ENCODE data around the gene GLIS2. TPM values are rescaled to one million over a fixed set of nuclear protein-coding genes. Genes with fewer than 3 reads are reported as not detected.

The GLIS2 gene
- polyA plus RNA-seq, 1 donor from 2014 or later = not detected

DNA sequence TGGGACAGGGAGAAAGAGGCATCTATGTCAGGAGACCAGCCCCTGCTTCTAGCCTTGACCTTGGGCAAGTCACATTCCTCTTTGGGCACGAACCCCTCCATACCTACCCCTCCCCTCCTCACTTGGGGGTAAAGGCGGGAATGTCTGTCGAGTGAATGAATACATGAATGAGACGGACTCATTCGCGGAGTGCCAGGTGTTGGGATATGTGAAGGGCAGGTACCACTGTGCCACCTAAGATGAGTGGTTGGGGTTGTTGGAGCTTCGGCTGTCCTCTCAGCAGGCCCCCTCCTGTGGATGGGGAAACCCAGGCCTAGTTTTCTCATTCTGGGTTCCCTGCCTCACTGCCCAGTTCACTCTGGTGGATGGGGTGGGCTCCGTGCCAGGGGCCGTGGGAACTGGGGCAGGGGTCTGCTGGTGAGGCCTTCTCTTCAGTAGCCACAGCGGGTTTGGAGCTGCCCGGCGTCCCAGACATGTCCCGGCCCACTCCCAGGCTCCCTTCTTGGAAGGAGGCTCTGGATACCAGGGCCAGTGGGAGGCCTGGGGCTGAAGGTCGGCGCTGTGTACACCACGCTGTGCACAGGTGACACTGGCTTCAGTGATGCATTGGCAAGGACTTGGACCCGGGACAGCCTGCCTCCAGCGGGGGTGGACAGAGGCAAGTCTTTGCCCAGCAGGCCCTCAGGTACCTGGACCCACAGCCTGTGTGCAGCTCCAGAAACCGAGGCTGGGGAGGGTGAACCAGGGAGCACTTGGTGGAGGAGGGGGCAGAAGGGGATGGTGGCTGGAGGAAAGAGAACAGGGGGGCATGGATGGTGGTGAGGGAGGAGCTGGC, 5.6 kb downstream of the GLIS2 start:
- Mint-ChIP-seq H3K9me3 (no peaks in the 10 kb centered on the region), H3K27ac (no peak overlapping the region), H3K4me3 (no peak overlapping the region), H3K27me3 (peaks cover 4% of the 10 kb centered on the region), H3K4me1 (peaks cover 8 to 13% (median 9%) of the 10 kb centered on the region in 3 donors), H3K36me3 (no peaks in the 10 kb centered on the region)

DNA sequence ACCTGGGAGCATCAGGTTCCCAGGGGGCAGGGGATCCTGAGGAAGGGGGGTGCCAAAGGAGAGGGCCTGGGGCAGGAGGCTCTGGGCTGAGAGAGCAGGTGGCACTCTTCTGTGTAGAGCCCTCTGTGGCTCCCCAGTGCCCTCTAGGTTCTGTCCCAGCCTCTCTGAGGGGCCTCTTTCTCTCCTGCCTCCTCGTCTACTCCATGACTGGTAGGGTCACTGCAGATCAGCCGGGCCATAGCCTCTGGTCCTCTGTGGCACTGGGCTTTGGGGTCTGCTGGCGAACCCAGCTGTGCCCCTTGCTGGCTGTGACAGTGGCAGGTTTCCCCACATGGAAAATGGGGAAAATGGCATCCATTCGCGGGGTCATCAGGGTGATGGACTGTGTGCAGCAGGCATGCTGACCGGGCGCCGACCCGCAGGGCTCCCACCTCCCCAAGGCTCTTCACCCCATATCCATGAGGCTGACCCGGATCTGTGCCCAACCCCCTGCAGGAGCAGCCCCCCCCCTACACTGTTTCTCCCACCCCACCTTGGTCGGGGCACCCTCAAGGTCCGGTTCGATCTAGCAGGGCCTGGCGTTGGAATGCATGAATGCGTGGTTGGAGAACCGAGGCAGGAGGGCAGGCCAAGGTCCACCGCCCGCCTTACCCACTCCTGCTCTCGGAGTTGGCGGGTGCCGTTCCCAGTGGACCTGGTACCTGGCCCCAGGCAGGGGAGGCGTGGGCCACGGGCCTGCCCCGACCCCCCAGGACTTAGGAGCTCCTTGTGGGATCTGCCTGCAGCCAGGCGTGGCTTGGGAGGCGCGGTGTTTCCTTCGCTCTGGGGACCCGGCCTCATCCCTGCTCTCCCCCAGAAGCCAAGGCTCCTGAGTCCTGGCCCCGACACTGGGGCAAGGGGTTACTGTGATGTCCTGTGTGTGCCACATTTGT, 6.5 kb downstream of the GLIS2 start:
- Mint-ChIP-seq H3K36me3 (no peaks in the 10 kb centered on the region), H3K9me3 (no peaks in the 10 kb centered on the region), H3K4me1 (peaks cover 8 to 13% (median 9%) of the 10 kb centered on the region in 3 donors), H3K27ac (no peak overlapping the region), H3K4me3 (no peak overlapping the region), H3K27me3 (peaks cover 4% of the 10 kb centered on the region)

DNA sequence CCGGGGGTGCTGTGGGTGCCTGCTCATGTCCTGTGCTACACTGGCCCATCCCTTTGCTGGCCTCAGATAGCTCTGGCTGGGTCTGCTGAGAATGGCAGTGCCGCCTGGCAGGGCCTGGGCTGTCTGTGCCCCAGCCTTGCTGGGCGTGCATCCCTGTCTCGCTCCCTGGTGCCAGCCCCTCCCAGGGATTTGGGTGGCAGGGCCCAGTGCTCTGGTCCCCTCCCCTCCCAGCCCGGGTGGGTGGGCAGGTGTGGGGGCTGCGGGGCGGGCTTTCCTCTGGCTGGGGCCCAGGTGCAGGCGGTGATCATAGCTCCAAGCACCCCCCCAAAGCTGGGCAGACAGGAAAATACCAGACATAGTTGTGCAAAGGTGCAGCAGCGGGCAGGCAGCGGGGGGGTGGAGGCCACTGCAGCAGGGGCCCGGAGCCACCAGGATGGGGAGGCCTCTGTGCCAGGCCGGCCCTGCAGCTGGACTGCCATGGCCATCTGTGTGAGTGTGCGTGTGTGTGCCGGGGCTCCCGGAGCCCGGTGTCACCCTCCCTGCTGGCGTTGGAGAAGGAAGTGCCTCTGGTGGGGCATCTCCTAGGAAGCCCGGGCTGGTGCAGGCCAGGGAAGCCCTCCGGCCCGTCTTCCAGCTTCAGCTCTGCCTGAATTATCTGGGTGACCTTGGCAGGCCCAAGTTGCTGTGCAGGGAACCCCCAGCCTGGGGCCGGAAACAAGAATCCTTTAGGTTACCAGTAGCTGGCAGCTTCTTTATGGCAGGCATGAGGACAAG, 7.4 kb downstream of the GLIS2 start:
- H3K27me3 Mint-ChIP-seq = peaks cover 4% of the 10 kb centered on the region
- no peak overlapping the region for H3K27ac Mint-ChIP-seq
- no peak overlapping the region for H3K4me3 Mint-ChIP-seq
- H3K4me1 Mint-ChIP-seq = peaks cover 9 to 13% (median 10%) of the 10 kb centered on the region in 3 donors
- H3K36me3 Mint-ChIP-seq = no peaks in the 10 kb centered on the region
- H3K9me3 Mint-ChIP-seq = no peaks in the 10 kb centered on the region

DNA sequence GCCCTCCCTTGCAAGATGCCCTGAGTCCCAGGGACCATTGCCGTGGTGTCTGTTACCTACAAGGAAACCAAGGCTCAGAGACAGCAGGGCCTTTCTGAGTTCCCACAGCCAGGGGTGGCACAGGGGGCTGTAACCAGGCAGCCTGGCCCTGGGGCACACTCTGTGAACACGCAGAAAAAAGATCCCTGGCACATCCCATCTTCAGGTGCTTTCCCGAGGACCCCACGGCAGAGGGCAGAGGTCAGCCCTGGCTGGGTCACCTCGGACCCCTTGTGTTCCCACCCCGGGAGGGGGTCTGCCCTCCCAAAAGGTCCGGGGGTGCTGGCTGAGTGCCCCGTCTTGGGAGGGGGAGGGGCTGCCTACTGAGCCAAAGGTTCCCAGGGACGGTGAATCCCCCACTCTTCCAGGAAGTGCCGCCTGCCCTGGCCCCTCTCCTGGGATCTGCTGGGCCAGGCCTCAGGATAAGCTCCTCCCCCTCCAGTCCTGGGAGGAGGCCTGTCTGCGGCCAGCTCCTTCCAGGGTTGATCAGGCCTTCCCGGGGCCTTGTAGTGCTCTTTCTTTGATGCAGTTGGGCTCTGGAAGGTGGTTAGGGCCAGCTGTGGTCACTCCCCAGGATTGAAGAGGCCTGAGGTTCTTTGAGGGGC, 8.1 kb downstream of the GLIS2 start:
- no peaks in the 10 kb centered on the region for H3K9me3 Mint-ChIP-seq
- H3K27ac Mint-ChIP-seq = no peak overlapping the region
- peaks cover 5% of the 10 kb centered on the region for H3K27me3 Mint-ChIP-seq
- H3K36me3 Mint-ChIP-seq = no peaks in the 10 kb centered on the region
- H3K4me1 Mint-ChIP-seq = peaks cover 9 to 13% (median 10%) of the 10 kb centered on the region in 3 donors
- no peak overlapping the region for H3K4me3 Mint-ChIP-seq

DNA sequence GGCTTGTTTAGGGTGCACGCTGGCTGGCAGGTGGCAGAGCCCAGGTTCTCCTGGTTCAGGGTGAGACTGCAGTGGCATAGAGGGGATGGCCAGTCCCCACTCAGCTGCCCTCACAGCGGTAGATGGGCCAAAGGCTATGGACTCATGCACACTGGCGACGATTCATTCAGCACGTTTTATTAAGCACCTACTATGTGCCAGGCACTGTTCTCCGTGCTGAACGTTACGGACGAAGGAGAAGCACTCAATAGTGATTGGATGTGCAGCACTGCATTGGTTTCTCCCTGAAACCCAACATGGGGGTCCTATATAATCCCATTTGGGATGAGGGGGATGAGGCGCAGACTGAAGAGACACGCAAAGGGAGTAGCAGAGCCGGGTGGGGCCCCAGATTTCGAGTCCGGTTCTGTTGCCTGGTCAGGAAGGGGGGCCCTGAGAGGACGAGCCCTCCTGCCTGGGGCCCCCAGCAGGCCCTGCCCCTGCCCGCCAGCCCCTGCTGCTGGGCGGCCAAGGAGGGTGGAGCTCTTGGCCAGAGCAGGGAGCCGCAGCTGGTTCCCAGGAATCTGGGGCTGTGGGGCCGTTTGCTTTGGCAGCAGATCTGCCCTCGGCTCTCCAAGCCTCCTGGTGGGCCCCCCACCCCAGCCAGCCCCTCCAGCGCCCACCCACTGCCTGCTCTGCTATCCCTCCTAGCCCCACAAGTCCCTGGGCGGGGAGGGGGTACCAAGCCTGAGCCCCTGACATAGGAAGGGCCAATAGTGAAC, 8.8 kb downstream of the GLIS2 start:
- Mint-ChIP-seq H3K36me3 (no peaks in the 10 kb centered on the region), H3K27ac (no peak overlapping the region), H3K27me3 (peaks cover 4% of the 10 kb centered on the region), H3K4me3 (no peak overlapping the region), H3K9me3 (no peaks in the 10 kb centered on the region), H3K4me1 (peaks cover 6 to 7% (median 7%) of the 10 kb centered on the region in 3 donors)

DNA sequence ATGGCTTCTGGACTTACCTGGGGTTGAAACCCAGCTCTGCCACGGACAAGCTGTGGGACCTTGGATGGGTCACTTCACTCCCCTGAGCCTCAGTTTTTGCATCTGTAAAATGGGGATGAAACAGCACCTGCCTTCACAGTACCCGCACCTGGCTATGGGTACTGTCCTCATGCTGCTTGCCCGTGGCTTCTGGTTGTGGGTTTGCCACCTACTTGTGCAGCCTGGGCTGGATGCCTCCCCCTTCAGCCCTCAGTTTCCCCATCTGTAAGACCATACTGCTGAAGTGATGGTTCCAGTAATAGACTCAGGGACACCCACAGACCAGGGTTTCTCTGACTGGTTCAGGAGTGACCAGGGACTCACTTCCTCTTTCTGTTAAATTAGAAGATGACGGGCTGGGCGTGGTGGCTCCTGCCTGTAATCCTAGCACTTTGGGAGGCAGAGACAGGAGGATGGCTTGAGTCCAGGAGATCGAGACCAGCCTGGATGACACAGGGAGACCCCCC, 9.4 kb downstream of the GLIS2 start:
- Mint-ChIP-seq H3K27me3 (peaks cover 4% of the 10 kb centered on the region), H3K36me3 (no peaks in the 10 kb centered on the region), H3K9me3 (no peaks in the 10 kb centered on the region), H3K4me1 (peaks cover 6 to 7% (median 6%) of the 10 kb centered on the region in 3 donors), H3K4me3 (peak overlapping the region in 2 of 4 donors; percentile 9 to 44), H3K27ac (peak overlapping the region in 1 of 3 donors; percentile 6)

DNA sequence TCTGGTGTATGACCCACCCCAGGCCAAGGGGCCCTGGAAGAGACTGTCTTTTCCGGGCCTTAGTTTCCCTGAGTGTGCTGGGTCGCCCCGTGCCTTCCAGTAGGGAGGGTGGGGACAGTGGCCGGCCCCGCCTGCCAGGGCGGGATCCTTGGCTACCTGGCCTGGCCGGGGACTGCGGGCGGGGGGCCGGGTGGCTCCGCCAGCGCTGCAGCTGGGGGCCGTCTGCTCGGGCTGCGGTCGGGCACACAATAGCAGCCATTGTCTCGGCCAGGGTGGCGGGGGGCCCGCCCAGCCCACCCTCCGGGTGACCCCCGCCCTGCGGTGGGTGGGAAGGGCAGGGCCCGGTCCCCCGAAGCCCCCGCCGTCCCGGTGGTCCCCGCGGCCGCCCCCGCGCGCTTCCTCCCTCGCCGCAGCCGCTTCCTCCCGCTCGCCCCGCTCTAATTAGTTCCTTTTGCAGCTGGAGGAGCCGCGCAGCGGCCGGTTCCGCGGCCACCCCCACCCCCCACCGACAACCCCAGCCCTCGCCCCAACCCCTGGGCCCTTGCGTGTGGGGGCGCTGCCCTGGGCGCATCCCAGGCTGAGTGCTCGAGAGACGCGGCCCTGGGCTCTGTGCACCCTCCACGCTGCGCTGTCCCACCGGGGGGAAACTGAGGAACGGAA, 11.6 kb downstream of the GLIS2 start:
- Mint-ChIP-seq H3K36me3 (no peaks in the 10 kb centered on the region), H3K27ac (no peak overlapping the region), H3K27me3 (peaks cover 4% of the 10 kb centered on the region), H3K9me3 (no peaks in the 10 kb centered on the region), H3K4me3 (peak overlapping the region in 2 of 4 donors; percentile 25 to 80), H3K4me1 (peaks cover 6 to 7% (median 6%) of the 10 kb centered on the region in 3 donors)

DNA sequence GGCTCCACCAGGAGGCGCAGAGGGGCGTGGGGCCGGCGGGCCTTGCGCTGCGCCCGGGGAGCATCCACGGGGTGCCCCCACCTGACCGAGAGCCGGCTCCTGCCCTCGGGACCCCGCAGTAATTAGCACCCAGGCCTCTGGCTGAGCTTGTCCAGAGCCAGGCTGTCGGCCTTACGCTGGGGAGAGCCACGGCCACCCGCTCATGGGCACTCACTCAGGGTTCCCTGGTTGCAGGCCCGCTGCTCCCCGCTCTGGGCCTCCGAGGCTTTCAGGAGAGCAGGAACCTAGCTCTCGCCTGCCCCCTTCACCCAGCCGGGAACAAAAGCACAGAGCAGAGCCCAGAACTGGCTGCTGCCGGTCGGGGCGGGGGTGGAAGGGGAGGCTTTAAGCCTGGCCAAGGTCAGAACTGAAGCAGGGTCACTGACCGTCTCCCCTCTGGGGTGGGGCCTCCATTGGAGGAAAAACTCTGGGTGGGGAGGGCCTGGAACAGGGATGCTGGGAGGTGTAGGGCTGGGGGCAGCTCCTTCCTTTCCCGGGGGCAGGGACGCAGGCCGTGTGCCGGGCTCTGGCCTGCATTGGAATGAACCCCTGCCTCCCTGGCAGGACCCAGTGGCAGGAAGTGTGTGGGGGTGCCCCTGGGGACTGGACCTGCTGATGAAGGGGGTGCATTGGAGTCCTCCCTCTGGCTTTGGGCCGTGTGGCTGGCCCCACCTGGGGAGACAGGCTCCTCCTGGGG, 12.3 kb downstream of the GLIS2 start:
- Mint-ChIP-seq H3K9me3 (no peaks in the 10 kb centered on the region), H3K36me3 (no peaks in the 10 kb centered on the region), H3K27ac (peak overlapping the region in 1 of 3 donors; percentile 14), H3K4me3 (peak overlapping the region in 3 of 4 donors; percentile 25 to 80 (median 80)), H3K4me1 (peaks cover 6 to 7% (median 6%) of the 10 kb centered on the region in 3 donors), H3K27me3 (peaks cover 4% of the 10 kb centered on the region)

DNA sequence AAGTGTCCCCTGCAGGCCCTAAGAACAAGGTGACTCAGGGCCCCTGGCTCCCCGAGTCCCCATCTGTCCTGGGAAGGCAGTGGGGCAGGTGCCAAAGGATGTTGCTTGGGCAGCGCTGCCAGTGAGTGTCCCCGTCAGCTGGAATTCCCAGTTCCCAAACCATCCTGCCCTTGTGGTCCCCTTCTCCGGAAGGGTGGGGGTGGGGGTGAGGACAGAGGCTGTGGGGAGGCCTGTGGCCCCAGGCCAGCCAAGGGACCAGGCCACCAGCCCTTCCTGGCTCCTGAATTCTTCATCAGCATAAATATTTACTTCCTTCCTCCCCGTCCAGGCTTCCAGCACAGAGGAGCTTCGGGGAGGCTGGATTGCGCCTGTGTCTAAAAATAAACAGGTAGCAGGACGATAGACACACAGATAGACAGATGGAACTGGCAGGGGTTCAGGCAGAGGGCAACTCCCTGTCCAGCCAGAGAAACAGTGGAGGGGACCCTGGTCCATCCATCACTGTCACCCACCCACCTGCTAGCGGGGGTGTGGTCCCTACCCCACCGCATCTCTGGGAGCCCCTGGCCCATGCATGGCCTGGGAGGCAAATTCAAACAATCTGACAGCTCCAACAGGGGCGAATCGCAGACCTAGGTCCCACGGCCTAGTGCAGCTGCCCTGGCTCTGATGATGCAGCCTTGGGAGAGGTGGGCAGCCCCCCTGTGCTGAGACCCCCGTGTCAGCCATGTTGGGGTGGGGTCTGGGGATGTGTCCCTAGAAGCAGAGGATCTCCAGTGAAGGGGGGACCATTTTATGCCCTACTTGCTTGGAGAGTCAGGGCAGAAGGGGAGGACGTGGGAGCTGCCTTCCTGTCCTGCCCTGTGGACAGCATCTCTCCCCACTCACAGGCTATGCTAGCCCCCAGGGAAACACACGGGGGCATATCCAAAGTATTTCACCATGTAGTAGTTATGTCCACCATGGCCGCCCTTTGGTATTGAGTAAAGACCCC, 13.2 kb downstream of the GLIS2 start:
- H3K4me3 Mint-ChIP-seq = no peak overlapping the region
- H3K36me3 Mint-ChIP-seq = no peaks in the 10 kb centered on the region
- H3K4me1 Mint-ChIP-seq = peaks cover 6 to 7% (median 6%) of the 10 kb centered on the region in 3 donors
- peak overlapping the region in 1 of 3 donors; percentile 14 for H3K27ac Mint-ChIP-seq
- H3K9me3 Mint-ChIP-seq = no peaks in the 10 kb centered on the region
- H3K27me3 Mint-ChIP-seq = peaks cover 4% of the 10 kb centered on the region

DNA sequence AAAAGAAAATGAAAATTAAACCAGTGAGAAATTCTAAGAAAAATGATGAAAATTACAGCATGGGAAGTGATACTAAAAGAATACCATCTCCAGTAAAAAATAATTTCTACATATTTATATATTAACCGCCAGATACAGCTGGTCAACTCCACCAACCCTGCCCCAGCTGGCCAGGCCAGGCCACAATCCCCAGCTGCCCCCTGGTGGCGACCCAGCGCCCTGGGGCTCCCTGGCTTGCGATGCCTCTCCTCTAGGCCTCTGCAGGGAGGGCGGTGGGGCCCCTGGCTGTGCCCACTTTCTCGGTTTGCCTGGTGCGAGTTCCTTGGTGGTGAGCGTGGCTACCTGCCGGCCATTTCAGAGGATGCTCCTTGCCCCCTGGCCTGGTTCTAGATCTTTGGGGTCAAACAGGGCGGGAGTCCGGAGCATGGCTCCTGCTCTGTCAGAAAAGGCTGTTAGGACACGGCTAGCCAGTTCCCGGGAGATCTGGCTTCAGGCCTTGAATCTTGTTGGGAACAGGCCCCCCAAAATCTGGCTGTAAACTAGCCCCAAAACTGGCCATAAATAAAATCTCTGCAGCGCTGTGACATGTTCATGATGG, 14.5 kb downstream of the GLIS2 start:
- Mint-ChIP-seq H3K27me3 (peaks cover 4% of the 10 kb centered on the region), H3K27ac (peak overlapping the region in 1 of 3 donors; percentile 33), H3K36me3 (no peaks in the 10 kb centered on the region), H3K9me3 (no peaks in the 10 kb centered on the region), H3K4me1 (peaks cover 3 to 5% (median 5%) of the 10 kb centered on the region in 3 donors), H3K4me3 (peak overlapping the region in 1 of 4 donors; percentile 9)

DNA sequence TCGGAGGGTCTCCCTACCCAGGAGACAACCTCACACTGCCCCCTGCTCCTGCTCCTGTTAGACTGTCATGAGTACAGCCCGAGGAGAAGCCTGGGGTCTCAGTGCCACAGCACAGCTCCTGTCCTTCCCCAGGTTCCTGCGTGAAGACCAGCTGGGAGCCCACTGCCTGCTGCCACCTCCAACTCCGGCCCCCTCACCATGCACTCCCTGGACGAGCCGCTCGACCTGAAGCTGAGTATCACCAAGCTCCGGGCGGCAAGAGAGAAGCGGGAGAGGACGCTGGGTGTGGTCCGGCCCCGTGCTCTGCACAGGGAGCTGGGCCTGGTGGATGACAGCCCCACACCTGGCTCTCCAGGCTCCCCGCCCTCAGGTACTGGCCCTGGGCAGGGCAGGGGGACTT, 16.2 kb downstream of the GLIS2 start:
- H3K4me3 Mint-ChIP-seq = no peak overlapping the region
- peaks cover 4% of the 10 kb centered on the region for H3K27me3 Mint-ChIP-seq
- peak overlapping the region in 1 of 3 donors; percentile 19 for H3K27ac Mint-ChIP-seq
- H3K9me3 Mint-ChIP-seq = no peaks in the 10 kb centered on the region
- peaks cover 0 to 3% (median 3%) of the 10 kb centered on the region in 3 donors for H3K4me1 Mint-ChIP-seq
- H3K36me3 Mint-ChIP-seq = no peaks in the 10 kb centered on the region
